HepG2 (cell line): ENCODE measurements around the gene CACNA1F. TPM values are rescaled to one million over a fixed set of nuclear protein-coding genes. Genes with fewer than 3 reads are reported as not detected.
A peak's percentile ranks its signal among the peaks of the same experiment; 100 is the strongest.

Source experiments
- GPBP1L1 ChIP-seq: sonication (generic); formaldehyde crosslinking; IDR thresholded peaks from 2 replicates; pipeline ENCODE4 v1.5.0; 2020; ENCODE audit warnings: mild to moderate bottlenecking, missing genetic modification reagents
- MATR3 ChIP-seq: sonication (generic); formaldehyde crosslinking; IDR thresholded peaks from 2 replicates; pipeline ENCODE4 v1.4.0; 2020; ENCODE audit warnings: missing genetic modification reagents
- NFKBIZ ChIP-seq: IDR thresholded peaks from 2 replicates; pipeline ENCODE4 v1.6.1; 2018; ENCODE audit warnings: missing genetic modification reagents, missing compliant biosample characterization
- NR3C1 ChIP-seq: sonication (generic); formaldehyde crosslinking; IDR thresholded peaks from 2 replicates; pipeline ENCODE4 v1.4.0; 2020; ENCODE audit warnings: missing genetic modification reagents
- REPIN1 ChIP-seq: sonication (generic); formaldehyde crosslinking; IDR thresholded peaks from 2 replicates; pipeline ENCODE4 v1.8.0; 2022; ENCODE audit warnings: missing genetic modification reagents, low read depth, mild to moderate bottlenecking, borderline replicate concordance
- RXRA ChIP-seq: sonication (generic); formaldehyde crosslinking; IDR thresholded peaks from 2 replicates; pipeline ENCODE4 v1.5.1; 2020; ENCODE audit warnings: missing genetic modification reagents
- SIN3A ChIP-seq: IDR thresholded peaks from 2 replicates; pipeline ENCODE4 v1.6.1; 2011; ENCODE audit warnings: low read depth, mild to moderate bottlenecking, control low read depth, low read length, borderline replicate concordance
- SIX1 ChIP-seq: sonication (generic); formaldehyde crosslinking; IDR thresholded peaks from 2 replicates; pipeline ENCODE4 v1.4.0; 2020; ENCODE audit warnings: missing genetic modification reagents, borderline replicate concordance
- SMARCC2 ChIP-seq: fragments of 450-650 bp; IDR thresholded peaks from 2 replicates; pipeline ENCODE4 v1.6.1; 2017; ENCODE audit warnings: antibody characterized with exemption, mild to moderate bottlenecking
- U2AF1 ChIP-seq: fragments of 200-400 bp; formaldehyde crosslinking; optimal IDR thresholded peaks from 2 replicates; pipeline ENCODE3; 2017; ENCODE audit warnings: mild to moderate bottlenecking, low read depth, low read length
- ZIK1 ChIP-seq: sonication (generic); formaldehyde crosslinking; IDR thresholded peaks from 2 replicates; pipeline ENCODE4 v1.5.0; 2020; ENCODE audit warnings: mild to moderate bottlenecking, low read depth, missing genetic modification reagents, borderline replicate concordance
- ZNF160 ChIP-seq: sonication (generic); formaldehyde crosslinking; IDR thresholded peaks from 2 replicates; pipeline ENCODE4 v1.8.0; 2022; ENCODE audit warnings: mild to moderate bottlenecking, inconsistent platforms, missing genetic modification reagents
- ZNF558 ChIP-seq: sonication (generic); formaldehyde crosslinking; IDR thresholded peaks from 2 replicates; pipeline ENCODE4 v1.9.0; 2022; ENCODE audit warnings: mild to moderate bottlenecking, missing genetic modification reagents, borderline replicate concordance
- ZSCAN31 ChIP-seq: sonication (generic); formaldehyde crosslinking; IDR thresholded peaks from 2 replicates; pipeline ENCODE4 v1.5.0; 2020; ENCODE audit warnings: low read depth, mild to moderate bottlenecking, missing genetic modification reagents
- polyA plus RNA-seq, 8 experiments: library from polyadenylated mRNA; depleted of rRNA in 3 of 8; stranded (reverse) in 7 of 8; unstranded in 1 of 8; fragments of >200 nt; fragmentation: Illumina TruSeq in 4 of 8; extraction: Trizol in 4 of 8; gene quantifications; 2 replicates each; pipeline versions ENCODE4 v1.2.1 to v1.2.3, GENCODE V29; 2011 to 2016; ENCODE audit warnings: low read depth in 4 of 8, missing spikeins in 1 of 8, mixed read lengths in 1 of 8; ENCODE audit not compliant: insufficient read depth in 1 of 8
- total RNA-seq, 5 experiments: library from RNA; depleted of rRNA; stranded (reverse); fragments of >200 nt; fragmentation: Illumina TruSeq; extraction: Trizol; gene quantifications; 2 replicates each; pipeline ENCODE4 v1.2.3, GENCODE V29; 2016; ENCODE audit warnings: low read depth in 1 of 5
- TF ChIP-seq, protein P1 (sequence below): sonication (generic); formaldehyde crosslinking; IDR thresholded peaks from 2 replicates; pipeline ENCODE4 v1.5.1; 2020; ENCODE audit warnings: mild to moderate bottlenecking, missing genetic modification reagents, moderate library complexity
- TF ChIP-seq, protein P2 (sequence below): sonication (generic); formaldehyde crosslinking; IDR thresholded peaks from 2 replicates; pipeline ENCODE4 v1.8.0; 2022; ENCODE audit warnings: mild to moderate bottlenecking, missing genetic modification reagents, moderate library complexity
- TF ChIP-seq, protein P3 (sequence below): sonication (generic); formaldehyde crosslinking; IDR thresholded peaks from 2 replicates; pipeline ENCODE4 v1.5.0; 2020; ENCODE audit warnings: mild to moderate bottlenecking, missing genetic modification reagents
- TF ChIP-seq, protein P4 (sequence below): sonication (generic); formaldehyde crosslinking; IDR thresholded peaks from 2 replicates; pipeline ENCODE4 v1.5.0; 2020; ENCODE audit warnings: mild to moderate bottlenecking, missing genetic modification reagents, borderline replicate concordance

Gene CACNA1F
- total and polyA plus RNA-seq, 2 of the 13 experiments (the other 11 are each of a cell fraction or from before 2014, with no cell fraction given) = 0.03 TPM; not detected in 1

DNA sequence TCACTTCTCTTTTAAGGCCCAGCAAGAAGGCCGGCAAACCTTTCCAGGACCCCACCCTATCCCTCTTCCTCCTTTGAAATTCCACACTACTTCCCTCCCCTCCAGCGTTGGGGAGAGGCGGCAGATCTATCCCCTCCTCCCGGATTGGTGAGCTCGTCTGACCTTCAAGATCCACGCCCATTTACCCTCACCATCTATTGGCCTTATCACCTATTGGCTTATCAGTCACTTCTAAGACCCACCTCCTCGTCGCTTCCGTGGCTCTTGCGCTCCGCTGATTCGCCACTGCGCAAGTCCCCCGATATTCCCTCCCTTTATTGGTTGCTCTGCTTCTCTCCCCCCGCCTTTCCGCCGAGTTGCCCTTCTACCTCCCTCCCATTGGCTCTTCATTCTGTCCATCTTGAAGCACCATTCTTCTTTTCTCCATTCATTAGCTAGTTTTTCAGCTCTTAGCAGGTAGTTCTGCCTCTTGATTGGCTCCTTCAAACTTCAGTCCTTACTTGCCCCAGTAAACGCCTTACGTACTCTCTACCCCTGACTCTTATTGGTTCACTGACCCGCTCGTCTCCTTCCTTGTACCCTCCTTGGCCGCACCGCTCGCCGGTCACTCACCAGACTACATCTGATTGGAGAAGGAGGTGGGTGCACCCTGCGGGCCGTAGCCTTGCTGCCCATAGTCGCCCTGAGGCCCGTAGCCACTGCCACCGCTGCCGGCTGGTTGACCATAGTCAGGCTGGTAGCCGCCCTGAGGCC, 42.1 kb downstream of the CACNA1F start (continued):
- TF ChIP-seq GPBP1L1 = no peak
- no peak for TF ChIP-seq NFKBIZ (CRISPR knock-in tag)
- 0 out of 2 replicates have a peak, but pooled peaks have one; percentile 15 for TF ChIP-seq RXRA (CRISPR knock-in tag)
- TF ChIP-seq MATR3 (CRISPR knock-in tag) = no peak
- peak; percentile 22; the same call in 1 of the 2 replicates for TF ChIP-seq SIN3A
- TF ChIP-seq, protein P1, sequence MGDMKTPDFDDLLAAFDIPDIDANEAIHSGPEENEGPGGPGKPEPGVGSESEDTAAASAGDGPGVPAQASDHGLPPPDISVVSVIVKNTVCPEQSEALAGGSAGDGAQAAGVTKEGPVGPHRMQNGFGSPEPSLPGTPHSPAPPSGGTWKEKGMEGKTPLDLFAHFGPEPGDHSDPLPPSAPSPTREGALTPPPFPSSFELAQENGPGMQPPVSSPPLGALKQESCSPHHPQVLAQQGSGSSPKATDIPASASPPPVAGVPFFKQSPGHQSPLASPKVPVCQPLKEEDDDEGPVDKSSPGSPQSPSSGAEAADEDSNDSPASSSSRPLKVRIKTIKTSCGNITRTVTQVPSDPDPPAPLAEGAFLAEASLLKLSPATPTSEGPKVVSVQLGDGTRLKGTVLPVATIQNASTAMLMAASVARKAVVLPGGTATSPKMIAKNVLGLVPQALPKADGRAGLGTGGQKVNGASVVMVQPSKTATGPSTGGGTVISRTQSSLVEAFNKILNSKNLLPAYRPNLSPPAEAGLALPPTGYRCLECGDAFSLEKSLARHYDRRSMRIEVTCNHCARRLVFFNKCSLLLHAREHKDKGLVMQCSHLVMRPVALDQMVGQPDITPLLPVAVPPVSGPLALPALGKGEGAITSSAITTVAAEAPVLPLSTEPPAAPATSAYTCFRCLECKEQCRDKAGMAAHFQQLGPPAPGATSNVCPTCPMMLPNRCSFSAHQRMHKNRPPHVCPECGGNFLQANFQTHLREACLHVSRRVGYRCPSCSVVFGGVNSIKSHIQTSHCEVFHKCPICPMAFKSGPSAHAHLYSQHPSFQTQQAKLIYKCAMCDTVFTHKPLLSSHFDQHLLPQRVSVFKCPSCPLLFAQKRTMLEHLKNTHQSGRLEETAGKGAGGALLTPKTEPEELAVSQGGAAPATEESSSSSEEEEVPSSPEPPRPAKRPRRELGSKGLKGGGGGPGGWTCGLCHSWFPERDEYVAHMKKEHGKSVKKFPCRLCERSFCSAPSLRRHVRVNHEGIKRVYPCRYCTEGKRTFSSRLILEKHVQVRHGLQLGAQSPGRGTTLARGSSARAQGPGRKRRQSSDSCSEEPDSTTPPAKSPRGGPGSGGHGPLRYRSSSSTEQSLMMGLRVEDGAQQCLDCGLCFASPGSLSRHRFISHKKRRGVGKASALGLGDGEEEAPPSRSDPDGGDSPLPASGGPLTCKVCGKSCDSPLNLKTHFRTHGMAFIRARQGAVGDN (CRISPR knock-in tag) = peak; percentile 64; the same call in 1 of the 2 replicates
- no peak for TF ChIP-seq REPIN1
- no peak for TF ChIP-seq ZSCAN31 (CRISPR knock-in tag)
- TF ChIP-seq U2AF1 = no peak
- TF ChIP-seq ZNF558 (CRISPR knock-in tag) = 0 out of 2 replicates have a peak, but pooled peaks have one; percentile 28
- no peak for TF ChIP-seq SMARCC2
- TF ChIP-seq NR3C1 = no peak
- TF ChIP-seq, protein P2, sequence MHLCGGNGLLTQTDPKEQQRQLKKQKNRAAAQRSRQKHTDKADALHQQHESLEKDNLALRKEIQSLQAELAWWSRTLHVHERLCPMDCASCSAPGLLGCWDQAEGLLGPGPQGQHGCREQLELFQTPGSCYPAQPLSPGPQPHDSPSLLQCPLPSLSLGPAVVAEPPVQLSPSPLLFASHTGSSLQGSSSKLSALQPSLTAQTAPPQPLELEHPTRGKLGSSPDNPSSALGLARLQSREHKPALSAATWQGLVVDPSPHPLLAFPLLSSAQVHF (CRISPR knock-in tag) = no peak
- TF ChIP-seq, protein P3, sequence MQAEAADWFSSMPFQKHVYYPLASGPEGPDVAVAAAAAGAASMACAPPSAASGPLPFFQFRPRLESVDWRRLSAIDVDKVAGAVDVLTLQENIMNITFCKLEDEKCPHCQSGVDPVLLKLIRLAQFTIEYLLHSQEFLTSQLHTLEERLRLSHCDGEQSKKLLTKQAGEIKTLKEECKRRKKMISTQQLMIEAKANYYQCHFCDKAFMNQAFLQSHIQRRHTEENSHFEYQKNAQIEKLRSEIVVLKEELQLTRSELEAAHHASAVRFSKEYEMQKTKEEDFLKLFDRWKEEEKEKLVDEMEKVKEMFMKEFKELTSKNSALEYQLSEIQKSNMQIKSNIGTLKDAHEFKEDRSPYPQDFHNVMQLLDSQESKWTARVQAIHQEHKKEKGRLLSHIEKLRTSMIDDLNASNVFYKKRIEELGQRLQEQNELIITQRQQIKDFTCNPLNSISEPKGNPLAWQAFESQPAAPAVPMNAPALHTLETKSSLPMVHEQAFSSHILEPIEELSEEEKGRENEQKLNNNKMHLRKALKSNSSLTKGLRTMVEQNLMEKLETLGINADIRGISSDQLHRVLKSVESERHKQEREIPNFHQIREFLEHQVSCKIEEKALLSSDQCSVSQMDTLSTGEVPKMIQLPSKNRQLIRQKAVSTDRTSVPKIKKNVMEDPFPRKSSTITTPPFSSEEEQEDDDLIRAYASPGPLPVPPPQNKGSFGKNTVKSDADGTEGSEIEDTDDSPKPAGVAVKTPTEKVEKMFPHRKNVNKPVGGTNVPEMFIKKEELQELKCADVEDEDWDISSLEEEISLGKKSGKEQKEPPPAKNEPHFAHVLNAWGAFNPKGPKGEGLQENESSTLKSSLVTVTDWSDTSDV (CRISPR knock-in tag) = no peak
- TF ChIP-seq ZIK1 (CRISPR knock-in tag) = no peak
- TF ChIP-seq, protein P4, sequence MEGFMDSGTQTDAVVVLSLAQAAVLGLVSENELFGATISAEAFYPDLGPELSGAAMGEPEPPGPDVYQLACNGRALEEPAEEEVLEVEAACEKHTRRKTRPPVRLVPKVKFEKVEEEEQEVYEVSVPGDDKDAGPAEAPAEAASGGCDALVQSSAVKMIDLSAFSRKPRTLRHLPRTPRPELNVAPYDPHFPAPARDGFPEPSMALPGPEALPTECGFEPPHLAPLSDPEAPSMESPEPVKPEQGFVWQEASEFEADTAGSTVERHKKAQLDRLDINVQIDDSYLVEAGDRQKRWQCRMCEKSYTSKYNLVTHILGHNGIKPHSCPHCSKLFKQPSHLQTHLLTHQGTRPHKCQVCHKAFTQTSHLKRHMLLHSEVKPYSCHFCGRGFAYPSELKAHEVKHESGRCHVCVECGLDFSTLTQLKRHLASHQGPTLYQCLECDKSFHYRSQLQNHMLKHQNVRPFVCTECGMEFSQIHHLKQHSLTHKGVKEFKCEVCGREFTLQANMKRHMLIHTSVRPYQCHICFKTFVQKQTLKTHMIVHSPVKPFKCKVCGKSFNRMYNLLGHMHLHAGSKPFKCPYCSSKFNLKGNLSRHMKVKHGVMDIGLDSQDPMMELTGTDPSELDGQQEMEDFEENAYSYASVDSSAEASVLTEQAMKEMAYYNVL = no peak
- TF ChIP-seq ZNF160 (CRISPR knock-in tag) = no peak
- TF ChIP-seq SIX1 (CRISPR knock-in tag) = no peak
